Sciatic nerve (tissue), 2 donors: Measurements from ENCODE around the gene BRIP1. TPM values are rescaled to one million over a fixed set of nuclear protein-coding genes. Genes with fewer than 3 reads are reported as not detected.

Experiments used
- ATAC-seq: fragments of 200-7000 bp; cut with Tn5 transposase; one replicate; pipeline ENCODE4 v1.9.1; 2020; ENCODE audit warnings: mild to moderate bottlenecking, moderate library complexity
- DNase-seq: peaks from one replicate; pipeline ENCODE4 v3.0.0-alpha.2; 2020; ENCODE audit warnings: low spot score
- intact Hi-C: fragments of 100-400 bp; cut with DNase I; formaldehyde crosslinking; loops from one replicate; pipeline ENCODE4 v1.14.2; 2022
- total RNA-seq: library from RNA; stranded (reverse); fragmentation: NEBNext Ultra II Directional; extraction: Animal tissue kit (Norgen Biotek cat#: 25700); gene quantifications from one replicate; pipeline ENCODE4 v1.2.1, GENCODE V29; 2021
- donor health status: DM: no; HTN: no; CAD: no.
- donor health status: DM: no; HTN: no; CAD: no.

Gene BRIP1
- total RNA-seq, 1 donor from 2014 or later = 0.53 TPM

DNA sequence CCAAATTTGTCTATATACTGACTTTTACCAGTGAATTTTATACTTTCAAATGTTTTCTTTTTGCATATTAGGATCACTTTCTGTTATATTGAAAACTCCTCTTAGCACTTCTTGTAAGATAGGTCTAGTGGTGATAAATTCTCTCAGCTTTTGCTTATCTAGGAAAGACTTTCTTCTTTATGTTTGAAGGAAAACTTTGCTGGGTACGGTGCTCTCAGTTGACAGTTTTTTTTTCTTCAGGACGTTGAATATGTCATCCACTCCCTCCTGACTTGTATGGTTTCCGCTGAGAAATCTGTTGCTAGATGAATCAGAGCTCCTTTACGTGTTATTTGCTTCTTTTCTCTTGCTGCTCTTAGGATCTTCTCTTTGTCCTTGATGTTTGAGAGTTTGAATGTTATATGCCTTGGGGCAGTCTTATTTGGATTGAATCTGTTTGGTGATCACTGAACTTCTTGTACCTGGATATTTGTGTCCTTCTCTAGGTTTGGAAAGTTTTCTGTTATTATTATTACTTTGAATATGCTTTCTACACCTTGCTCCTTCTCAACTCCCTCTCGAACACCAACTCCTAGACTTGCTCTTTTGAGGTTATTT, 228.3 kb downstream of the BRIP1 start:
- ATAC-seq (no peak), DNase-seq (no peak)
- intact Hi-C loops = no loop called here

DNA sequence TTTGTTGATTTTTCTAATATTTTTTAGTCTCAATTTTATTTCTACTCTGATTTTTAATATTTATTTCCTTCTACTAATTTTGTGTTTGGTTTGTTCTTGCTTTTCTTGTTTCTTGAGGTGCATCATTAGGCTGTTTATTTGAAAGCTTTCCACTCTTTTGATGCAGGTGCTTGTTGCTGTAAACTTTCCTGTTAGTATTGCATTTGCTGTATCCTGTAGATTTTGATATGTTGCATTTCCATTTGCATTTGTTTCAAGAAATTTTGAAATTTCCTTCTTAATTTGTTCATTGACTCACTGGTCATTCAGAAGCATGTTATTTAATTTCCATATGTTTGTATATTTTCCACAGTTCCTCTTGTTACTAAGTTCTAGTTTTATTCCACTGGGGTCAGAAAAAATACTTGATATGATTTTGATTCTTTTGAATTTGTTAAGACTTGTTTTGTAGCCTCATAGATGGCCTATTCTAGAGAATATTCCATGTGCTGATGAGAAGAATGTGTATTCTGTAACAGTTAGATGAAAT, 229.3 kb downstream of the BRIP1 start:
- ATAC-seq (no peak), DNase-seq (no peak)
- intact Hi-C loops = no loop called here

DNA sequence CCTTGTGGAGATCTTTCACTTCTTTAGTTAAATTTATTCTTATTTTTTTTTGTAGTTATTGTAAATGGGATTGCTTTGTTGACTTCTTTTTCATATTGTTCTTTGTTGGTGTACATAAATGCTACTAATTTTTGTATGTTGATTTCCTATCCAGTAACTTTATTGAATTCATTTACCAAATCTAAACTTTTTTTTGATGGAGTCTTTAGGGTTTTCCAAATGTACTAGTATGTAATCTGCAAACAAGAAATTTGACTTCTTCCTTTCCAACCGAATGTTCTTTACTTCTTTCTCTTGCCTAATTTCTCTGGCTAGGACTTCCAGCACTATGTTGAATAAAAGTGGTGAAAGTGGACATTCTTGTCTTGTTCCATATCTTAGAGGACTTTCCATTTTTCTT, 230.5 kb downstream of the BRIP1 start:
- no peak for DNase-seq
- no peak for ATAC-seq
- intact Hi-C loops = no loop called here

DNA sequence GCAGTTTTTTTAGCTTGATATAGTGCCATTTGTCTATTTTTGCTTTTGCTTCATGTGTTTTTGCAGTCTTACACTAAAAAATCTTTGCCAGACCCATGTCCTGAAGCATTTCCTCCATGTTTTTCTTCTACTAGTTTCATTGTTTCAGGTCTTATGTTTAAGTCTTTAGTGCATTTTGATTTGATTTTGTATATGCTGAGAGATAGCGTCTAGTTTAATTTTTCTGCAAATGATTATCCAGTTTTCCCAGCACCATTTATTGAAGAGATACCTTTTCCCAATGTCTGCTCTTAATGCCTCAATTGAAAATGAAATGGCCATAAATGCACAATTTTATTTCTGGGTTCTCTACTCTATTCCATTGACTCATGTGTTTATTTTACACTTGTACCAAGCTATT, 231.5 kb downstream of the BRIP1 start:
- DNase-seq (no peak), ATAC-seq (no peak)
- intact Hi-C loops = no loop called here

Other genes starting within 250 kb of the BRIP1 start
- gene INTS2, start 64.5 kb upstream of the BRIP1 start, total RNA-seq = 16.0 TPM
- gene MED13, start 201.8 kb upstream of the BRIP1 start, total RNA-seq = 76.7 TPM